HepG2 (cell line): Measurements from ENCODE around the gene BCL2A1. TPM values are rescaled to one million over a fixed set of nuclear protein-coding genes. Genes with fewer than 3 reads are reported as not detected.

Source experiments
- ATAC-seq: fragments of 200-7000 bp; cut with Tn5 transposase; 3 replicates; pipeline ENCODE4 v1.9.1; 2020; ENCODE audit warnings: mild to moderate bottlenecking, moderate library complexity
- BruUV-seq: library from RNA; stranded (reverse); fragments of 400-500 nt; replicated peaks from 2 replicates; lab custom pipeline; 2021; lab: Mats Ljungman, UMichigan
- CTCF ChIA-PET: fragments of 300-600 bp; formaldehyde crosslinking; extraction: SDS; loops from one replicate; lab custom pipeline; 2021; ENCODE audit warnings: low total read pairs, inconsistent platforms, low intra/inter-chr PET ratio; lab: Yijun Ruan, JAX
- POLR2A ChIA-PET: fragments of 350-600 bp; sonication (Branson Sonifier 250); formaldehyde crosslinking; loops from one replicate; lab custom pipeline; 2020; ENCODE audit warnings: antibody characterized with exemption, inconsistent platforms; lab: Yijun Ruan, JAX
- DNase-seq: peaks from one replicate; pipeline ENCODE4 v3.0.0-alpha.2; 2015; ENCODE audit warnings: low spot score
- FAIRE-seq: peaks from 3 replicates; lab custom pipeline; 2011; peaks lifted over from hg19 to GRCh38; lab: Jason Lieb, UNC
- H2AFZ ChIP-seq: one replicate; pipeline ENCODE4 v1.6.1; 2011; ENCODE audit warnings: low read length, inconsistent platforms
- H3K27ac ChIP-seq: fragments of 300-600 bp; 3 replicates; pipeline ENCODE4 v1.8.0; 2011; ENCODE audit warnings: mixed run types, mild to moderate bottlenecking, mixed read lengths, low read length, inconsistent platforms; ENCODE audit not compliant: insufficient read depth; ENCODE audit errors: extremely low read length
- H3K27me3 ChIP-seq, 2 experiments: fragments of 200-600 bp in 1 of 2; 2 replicates in 1 of 2; 3 replicates in 1 of 2; pipeline versions ENCODE4 v1.6.0 to v1.8.0; 2011; ENCODE audit warnings: low read length in 2 of 2, mild to moderate bottlenecking in 2 of 2, moderate library complexity in 2 of 2, inconsistent platforms in 1 of 2; ENCODE audit not compliant: insufficient read depth in 2 of 2, control insufficient read depth in 1 of 2
- H3K36me3 ChIP-seq, 2 experiments: fragments of 200-600 bp in 1 of 2; replicated peaks in 1 of 2; 2 replicates in 1 of 2; 3 replicates in 1 of 2; pipeline versions ENCODE4 v1.5.1 to v1.8.0; 2011; ENCODE audit warnings: low read length in 2 of 2, inconsistent platforms in 1 of 2; ENCODE audit not compliant: insufficient read depth in 2 of 2, control insufficient read depth in 1 of 2
- H3K4me1 ChIP-seq: 2 replicates; pipeline ENCODE4 v1.5.1; 2012; ENCODE audit warnings: low read length, inconsistent platforms; ENCODE audit not compliant: insufficient read depth
- H3K4me2 ChIP-seq: 2 replicates; pipeline ENCODE4 v1.6.0; 2011; ENCODE audit warnings: low read depth, low read length, inconsistent platforms
- H3K4me3 ChIP-seq, 3 experiments: fragments of 200-600 bp in 1 of 3; sonication (generic), shearing (Covaris generic) in 1 of 3; replicated peaks in 1 of 3; 2 replicates each; pipeline ENCODE4 v1.5.1; 2011 to 2016; ENCODE audit warnings: low read length in 3 of 3, inconsistent platforms in 2 of 3, low read depth in 2 of 3, mild to moderate bottlenecking in 2 of 3, control low read depth in 1 of 3, mixed read lengths in 1 of 3; ENCODE audit not compliant: insufficient read depth in 1 of 3
- H3K79me2 ChIP-seq: one replicate; pipeline ENCODE4 v1.6.1; 2011; ENCODE audit warnings: low read length, inconsistent platforms; ENCODE audit not compliant: insufficient read depth
- H3K9ac ChIP-seq: 2 replicates; pipeline ENCODE4 v1.6.0; 2011; ENCODE audit warnings: mild to moderate bottlenecking, low read depth, low read length, inconsistent platforms; ENCODE audit not compliant: insufficient read depth
- H3K9me3 ChIP-seq: 2 replicates; pipeline ENCODE4 v1.5.1; 2012; ENCODE audit warnings: mild to moderate bottlenecking, low read length
- H4K20me1 ChIP-seq: 2 replicates; pipeline ENCODE4 v1.6.0; 2011; ENCODE audit warnings: inconsistent platforms, mild to moderate bottlenecking, low read length, moderate library complexity; ENCODE audit not compliant: insufficient read depth
- ATAD3A ChIP-seq: sonication (generic); formaldehyde crosslinking; IDR thresholded peaks from 2 replicates; pipeline ENCODE4 v1.4.0; 2020; ENCODE audit warnings: missing genetic modification reagents
- CHD2 ChIP-seq: IDR thresholded peaks from 2 replicates; pipeline ENCODE4 v1.6.1; 2011; ENCODE audit warnings: low read depth, low read length, improper control_type of control experiment
- EZH2 ChIP-seq: conservative IDR thresholded peaks from 2 replicates; pipeline ENCODE4 v1.6.1; 2012; ENCODE audit warnings: mild to moderate bottlenecking, low read depth, low read length, moderate library complexity
- FOSL1 ChIP-seq: sonication (generic); formaldehyde crosslinking; IDR thresholded peaks from 2 replicates; pipeline ENCODE4 v1.9.0; 2021; ENCODE audit warnings: missing genetic modification reagents, borderline replicate concordance
- FOXM1 ChIP-seq: sonication (generic); formaldehyde crosslinking; IDR thresholded peaks from 2 replicates; pipeline ENCODE4 v1.5.0; 2020; ENCODE audit warnings: missing genetic modification reagents
- GTF2F1 ChIP-seq: fragments of 150-350 bp; IDR thresholded peaks from 2 replicates; pipeline ENCODE4 v1.6.1; 2014; ENCODE audit warnings: low read length
- IRX3 ChIP-seq: sonication (generic); formaldehyde crosslinking; IDR thresholded peaks from 2 replicates; pipeline ENCODE4 v1.8.1; 2023; ENCODE audit warnings: mild to moderate bottlenecking, low read depth, missing genetic modification reagents, borderline replicate concordance
- PTBP1 ChIP-seq: fragments of 200-400 bp; formaldehyde crosslinking; IDR thresholded peaks from 2 replicates; pipeline ENCODE4 v1.6.1; 2018; ENCODE audit warnings: low read length, low read depth; ENCODE audit not compliant: poor library complexity, severe bottlenecking
- RCOR2 ChIP-seq: IDR thresholded peaks from 2 replicates; pipeline ENCODE4 v1.6.1; 2016; ENCODE audit warnings: missing biosample characterization, missing genetic modification reagents
- SIN3B ChIP-seq: fragments of 150-350 bp; IDR thresholded peaks from 2 replicates; pipeline ENCODE4 v1.6.1; 2014; ENCODE audit warnings: low read length
- TOE1 ChIP-seq: sonication (generic); formaldehyde crosslinking; IDR thresholded peaks from 2 replicates; pipeline ENCODE4 v1.4.0; 2020; ENCODE audit warnings: mild to moderate bottlenecking, missing genetic modification reagents
- ZNF382 ChIP-seq: sonication (generic); formaldehyde crosslinking; IDR thresholded peaks from 2 replicates; pipeline ENCODE4 v1.5.0; 2020; ENCODE audit warnings: missing genetic modification reagents, mild to moderate bottlenecking, borderline replicate concordance
- ZNF562 ChIP-seq: sonication (generic); formaldehyde crosslinking; IDR thresholded peaks from 2 replicates; pipeline ENCODE4 v1.8.0; 2022; ENCODE audit warnings: missing genetic modification reagents, borderline replicate concordance
- ZNF616 ChIP-seq: sonication (generic); formaldehyde crosslinking; IDR thresholded peaks from 2 replicates; pipeline ENCODE4 v1.5.0; 2020; ENCODE audit warnings: low read depth, mild to moderate bottlenecking, missing genetic modification reagents
- ZSCAN12 ChIP-seq: sonication (generic); formaldehyde crosslinking; IDR thresholded peaks from 2 replicates; pipeline ENCODE4 v1.9.0; 2021; ENCODE audit warnings: mild to moderate bottlenecking, missing genetic modification reagents
- WGBS: methylation state at CpG from one replicate; pipeline ENCODE4 v1.1.6; 2017; ENCODE audit warnings: low lambda C conversion rate; 5-methylcytosine and 5-hydroxymethylcytosine counted together
- in situ Hi-C: cut with HindIII; loops from 2 replicates; pipeline ENCODE4 v1.10.0; 2017; ENCODE audit warnings: low pct_unique_long_range_greater_than_20kb; ENCODE audit not compliant: extremely low pct_ligation_motif_present
- intact Hi-C: fragments of 100-400 bp; cut with micrococcal nuclease; formaldehyde crosslinking; loops from one replicate; pipeline ENCODE4 v1.10.0; 2022; ENCODE audit not compliant: unreplicated experiment
- polyA plus RNA-seq, 8 experiments: library from polyadenylated mRNA; depleted of rRNA in 3 of 8; stranded (reverse) in 7 of 8; unstranded in 1 of 8; fragments of >200 nt; fragmentation: Illumina TruSeq in 4 of 8; extraction: Trizol in 4 of 8; gene quantifications; 2 replicates each; pipeline versions ENCODE4 v1.2.1 to v1.2.3, GENCODE V29; 2011 to 2016; ENCODE audit warnings: low read depth in 4 of 8, missing spikeins in 1 of 8, mixed read lengths in 1 of 8; ENCODE audit not compliant: insufficient read depth in 1 of 8
- total RNA-seq, 5 experiments: library from RNA; depleted of rRNA; stranded (reverse); fragments of >200 nt; fragmentation: Illumina TruSeq; extraction: Trizol; gene quantifications; 2 replicates each; pipeline ENCODE4 v1.2.3, GENCODE V29; 2016; ENCODE audit warnings: low read depth in 1 of 5
- TF ChIP-seq, protein P1 (sequence below): sonication (generic); formaldehyde crosslinking; IDR thresholded peaks from 2 replicates; pipeline ENCODE4 v1.5.0; 2020; ENCODE audit warnings: missing genetic modification reagents
- TF ChIP-seq, protein P2 (sequence below): IDR thresholded peaks from 2 replicates; pipeline ENCODE4 v1.6.1; 2016
- TF ChIP-seq, protein P3 (sequence below): sonication (generic); formaldehyde crosslinking; IDR thresholded peaks from 2 replicates; pipeline ENCODE4 v1.4.0; 2020; ENCODE audit warnings: missing genetic modification reagents
- TF ChIP-seq, protein P4 (sequence below), 2 experiments: IDR thresholded peaks; 2 replicates each; pipeline ENCODE4 v1.6.1; 2011 to 2012; ENCODE audit warnings: low read length in 2 of 2, borderline replicate concordance in 1 of 2, low read depth in 1 of 2, mild to moderate bottlenecking in 1 of 2, moderate library complexity in 1 of 2
- TF ChIP-seq, protein P5 (sequence below): sonication (generic); formaldehyde crosslinking; conservative IDR thresholded peaks from 2 replicates; pipeline ENCODE4 v1.4.0; 2020; ENCODE audit warnings: missing genetic modification reagents

The BCL2A1 gene
- total and polyA plus RNA-seq, 2 of the 13 experiments (the other 11 are each of a cell fraction or from before 2014, with no cell fraction given): 0.08 to 0.31 TPM

DNA sequence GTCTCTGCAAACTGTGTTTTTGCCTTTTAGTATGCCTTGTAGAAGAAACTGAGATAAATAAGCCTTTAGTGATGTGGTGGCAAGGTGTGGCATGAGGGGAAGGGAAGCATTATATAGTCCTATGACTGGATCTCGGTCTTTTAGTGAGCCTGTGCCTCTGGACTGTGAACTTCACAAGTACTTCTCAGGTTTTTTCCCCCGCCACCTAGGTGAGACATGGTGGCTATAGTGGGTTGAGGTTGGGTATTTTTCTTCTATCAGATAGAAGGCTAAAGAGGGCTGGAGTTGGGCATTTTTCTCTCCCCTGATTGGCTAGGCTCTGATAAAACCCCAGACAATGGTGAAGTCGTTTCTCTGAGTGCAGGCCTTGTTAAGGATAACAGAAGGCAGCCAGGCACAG is 49.7 kb upstream of the BCL2A1 start:
- ChIA-PET POLR2A (no interaction called here), CTCF (no interaction called here)
- no peak overlapping the region for H3K27ac ChIP-seq
- DNase-seq (no peak), FAIRE-seq (no peak), ATAC-seq (no peak)
- BruUV-seq: no TSS peak
- intact Hi-C loops (no loop called here), in situ Hi-C loops (loop anchor here (25.0 kb wide), 1 partner anchor 292 kb away; no protein-coding TSS in a partner anchor)
- 46% methylated on average over 2 of the region's 3 CpGs for WGBS
- H2AFZ ChIP-seq: no peak overlapping the region
- TF ChIP-seq, protein P1, sequence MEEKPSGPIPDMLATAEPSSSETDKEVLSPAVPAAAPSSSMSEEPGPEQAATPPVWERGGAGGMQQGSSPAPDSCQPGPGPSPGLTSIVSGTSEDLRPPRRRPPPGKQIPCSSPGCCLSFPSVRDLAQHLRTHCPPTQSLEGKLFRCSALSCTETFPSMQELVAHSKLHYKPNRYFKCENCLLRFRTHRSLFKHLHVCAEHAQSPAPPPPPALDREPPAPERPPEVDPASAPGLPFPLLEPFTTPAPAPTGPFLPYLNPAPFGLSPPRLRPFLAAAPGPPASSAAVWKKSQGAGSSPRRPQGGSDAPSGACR (CRISPR knock-in tag): no peak
- TF ChIP-seq PTBP1 (no peak), FOSL1 (CRISPR knock-in tag) (no peak), FOXM1 (no peak), CHD2 (no peak), ATAD3A (CRISPR knock-in tag) (no peak), ZNF382 (CRISPR knock-in tag) (no peak), GTF2F1 (no peak), SIN3B (no peak), ZNF616 (CRISPR knock-in tag) (no peak), TOE1 (CRISPR knock-in tag) (no peak), ZNF562 (CRISPR knock-in tag) (no peak), ZSCAN12 (CRISPR knock-in tag) (no peak), EZH2 (no peak), RCOR2 (no peak), IRX3 (CRISPR knock-in tag) (no peak)
- TF ChIP-seq, protein P2, sequence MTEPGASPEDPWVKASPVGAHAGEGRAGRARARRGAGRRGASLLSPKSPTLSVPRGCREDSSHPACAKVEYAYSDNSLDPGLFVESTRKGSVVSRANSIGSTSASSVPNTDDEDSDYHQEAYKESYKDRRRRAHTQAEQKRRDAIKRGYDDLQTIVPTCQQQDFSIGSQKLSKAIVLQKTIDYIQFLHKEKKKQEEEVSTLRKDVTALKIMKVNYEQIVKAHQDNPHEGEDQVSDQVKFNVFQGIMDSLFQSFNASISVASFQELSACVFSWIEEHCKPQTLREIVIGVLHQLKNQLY (CRISPR knock-in tag): no peak
- TF ChIP-seq, protein P3, sequence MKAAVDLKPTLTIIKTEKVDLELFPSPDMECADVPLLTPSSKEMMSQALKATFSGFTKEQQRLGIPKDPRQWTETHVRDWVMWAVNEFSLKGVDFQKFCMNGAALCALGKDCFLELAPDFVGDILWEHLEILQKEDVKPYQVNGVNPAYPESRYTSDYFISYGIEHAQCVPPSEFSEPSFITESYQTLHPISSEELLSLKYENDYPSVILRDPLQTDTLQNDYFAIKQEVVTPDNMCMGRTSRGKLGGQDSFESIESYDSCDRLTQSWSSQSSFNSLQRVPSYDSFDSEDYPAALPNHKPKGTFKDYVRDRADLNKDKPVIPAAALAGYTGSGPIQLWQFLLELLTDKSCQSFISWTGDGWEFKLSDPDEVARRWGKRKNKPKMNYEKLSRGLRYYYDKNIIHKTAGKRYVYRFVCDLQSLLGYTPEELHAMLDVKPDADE: no peak
- TF ChIP-seq, protein P4, sequence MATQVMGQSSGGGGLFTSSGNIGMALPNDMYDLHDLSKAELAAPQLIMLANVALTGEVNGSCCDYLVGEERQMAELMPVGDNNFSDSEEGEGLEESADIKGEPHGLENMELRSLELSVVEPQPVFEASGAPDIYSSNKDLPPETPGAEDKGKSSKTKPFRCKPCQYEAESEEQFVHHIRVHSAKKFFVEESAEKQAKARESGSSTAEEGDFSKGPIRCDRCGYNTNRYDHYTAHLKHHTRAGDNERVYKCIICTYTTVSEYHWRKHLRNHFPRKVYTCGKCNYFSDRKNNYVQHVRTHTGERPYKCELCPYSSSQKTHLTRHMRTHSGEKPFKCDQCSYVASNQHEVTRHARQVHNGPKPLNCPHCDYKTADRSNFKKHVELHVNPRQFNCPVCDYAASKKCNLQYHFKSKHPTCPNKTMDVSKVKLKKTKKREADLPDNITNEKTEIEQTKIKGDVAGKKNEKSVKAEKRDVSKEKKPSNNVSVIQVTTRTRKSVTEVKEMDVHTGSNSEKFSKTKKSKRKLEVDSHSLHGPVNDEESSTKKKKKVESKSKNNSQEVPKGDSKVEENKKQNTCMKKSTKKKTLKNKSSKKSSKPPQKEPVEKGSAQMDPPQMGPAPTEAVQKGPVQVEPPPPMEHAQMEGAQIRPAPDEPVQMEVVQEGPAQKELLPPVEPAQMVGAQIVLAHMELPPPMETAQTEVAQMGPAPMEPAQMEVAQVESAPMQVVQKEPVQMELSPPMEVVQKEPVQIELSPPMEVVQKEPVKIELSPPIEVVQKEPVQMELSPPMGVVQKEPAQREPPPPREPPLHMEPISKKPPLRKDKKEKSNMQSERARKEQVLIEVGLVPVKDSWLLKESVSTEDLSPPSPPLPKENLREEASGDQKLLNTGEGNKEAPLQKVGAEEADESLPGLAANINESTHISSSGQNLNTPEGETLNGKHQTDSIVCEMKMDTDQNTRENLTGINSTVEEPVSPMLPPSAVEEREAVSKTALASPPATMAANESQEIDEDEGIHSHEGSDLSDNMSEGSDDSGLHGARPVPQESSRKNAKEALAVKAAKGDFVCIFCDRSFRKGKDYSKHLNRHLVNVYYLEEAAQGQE (IDR thresholded peaks at IDR 0.05; ENCODE audit: borderline replicate concordance in 1 of 2, low read depth in 1 of 2, low read length in 2 of 2): no peak
- TF ChIP-seq, protein P5, sequence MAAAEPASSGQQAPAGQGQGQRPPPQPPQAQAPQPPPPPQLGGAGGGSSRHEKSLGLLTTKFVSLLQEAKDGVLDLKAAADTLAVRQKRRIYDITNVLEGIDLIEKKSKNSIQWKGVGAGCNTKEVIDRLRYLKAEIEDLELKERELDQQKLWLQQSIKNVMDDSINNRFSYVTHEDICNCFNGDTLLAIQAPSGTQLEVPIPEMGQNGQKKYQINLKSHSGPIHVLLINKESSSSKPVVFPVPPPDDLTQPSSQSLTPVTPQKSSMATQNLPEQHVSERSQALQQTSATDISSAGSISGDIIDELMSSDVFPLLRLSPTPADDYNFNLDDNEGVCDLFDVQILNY: no peak
- no peaks in the 10 kb centered on the region for H3K79me2 ChIP-seq
- no peak overlapping the region for H3K9ac ChIP-seq
- no peaks in the 10 kb centered on the region for H3K36me3 ChIP-seq
- no peaks in the 10 kb centered on the region; a peak in 1 of 5 replicates for H3K27me3 ChIP-seq
- no peak overlapping the region for H3K4me3 ChIP-seq
- no peaks in the 10 kb centered on the region for H3K9me3 ChIP-seq
- no peaks in the 10 kb centered on the region for H4K20me1 ChIP-seq
- no peak overlapping the region for H3K4me2 ChIP-seq
- H3K4me1 ChIP-seq: peaks cover 31% of the 10 kb centered on the region
